Activated naive CD8-positive, alpha-beta T cell treated with anti-CD3 and anti-CD28 coated beads for 36 hours (primary cell): Measurements from ENCODE around the gene SORD. TPM values are rescaled to one million over a fixed set of nuclear protein-coding genes. Genes with fewer than 3 reads are reported as not detected.
"Not testable (repeated sequence)": the region's sequence is repeated elsewhere in the genome, so short reads cannot be mapped to it uniquely, and the experiment has no call there.

Experiments used
- DNase-seq: peaks from one replicate; pipeline ENCODE4 v3.0.0; 2021
- H3K27ac Mint-ChIP-seq: one replicate; pipeline ENCODE4 v1.8.0; 2022; ENCODE audit warnings: mild to moderate bottlenecking, moderate library complexity, mixed read lengths
- H3K27me3 Mint-ChIP-seq: one replicate; pipeline ENCODE4 v1.8.0; 2022; ENCODE audit warnings: mild to moderate bottlenecking, mixed read lengths
- H3K36me3 Mint-ChIP-seq: one replicate; pipeline ENCODE4 v1.8.0; 2021; ENCODE audit warnings: mild to moderate bottlenecking, mixed read lengths
- H3K4me1 Mint-ChIP-seq: one replicate; pipeline ENCODE4 v1.8.0; 2021; ENCODE audit warnings: mixed read lengths
- H3K4me3 Mint-ChIP-seq: one replicate; pipeline ENCODE4 v1.8.0; 2022; ENCODE audit warnings: mild to moderate bottlenecking, moderate library complexity, mixed read lengths
- H3K9me3 Mint-ChIP-seq: one replicate; pipeline ENCODE4 v1.8.0; 2022; ENCODE audit warnings: mixed read lengths
- total RNA-seq, 2 experiments: library from RNA; stranded (reverse); gene quantifications; one replicate each; pipeline ENCODE4 v1.2.3, GENCODE V29; 2021

The SORD gene
- total RNA-seq: 10 to 100 TPM; 36.0 to 36.9 TPM

GRCh38 chr15:45022871-45023658, at the start of gene SORD:
Gene SORD (plus strand): TSS chr15:45023195. CDS start chr15:45023284, 89 bp downstream.
- peak within 1 kb of the TSS; percentile 84 for H3K4me3 Mint-ChIP-seq
- peak; percentile 92 for DNase-seq
- H3K9me3 Mint-ChIP-seq: no peaks in the 10 kb centered on the region
- peak within 1 kb of the TSS; percentile 17 for H3K27ac Mint-ChIP-seq
- peaks cover 19% of the 10 kb centered on the region for H3K27me3 Mint-ChIP-seq
- peaks cover 11% of the 10 kb centered on the region for H3K36me3 Mint-ChIP-seq
- peaks cover 35% of the 10 kb centered on the region for H3K4me1 Mint-ChIP-seq

- not testable (repeated sequence) for H3K4me3 Mint-ChIP-seq, H3K36me3 Mint-ChIP-seq, DNase-seq, H3K9me3 Mint-ChIP-seq, H3K4me1 Mint-ChIP-seq, H3K27me3 Mint-ChIP-seq, H3K27ac Mint-ChIP-seq
These were observed 46.8 kb upstream of the SORD start for GRCh38 chr15:44976183-44976582.

GRCh38 chr15:44977781-44978180, 45.2 kb upstream of the SORD start:
- not testable (repeated sequence) for H3K9me3 Mint-ChIP-seq, H3K36me3 Mint-ChIP-seq, H3K27me3 Mint-ChIP-seq, DNase-seq, H3K27ac Mint-ChIP-seq, H3K4me3 Mint-ChIP-seq, H3K4me1 Mint-ChIP-seq

GRCh38 chr15:44979617-44980339, 43.2 kb upstream of the SORD start:
- not testable (repeated sequence) for DNase-seq, H3K27me3 Mint-ChIP-seq, H3K27ac Mint-ChIP-seq, H3K4me3 Mint-ChIP-seq, H3K4me1 Mint-ChIP-seq, H3K36me3 Mint-ChIP-seq, H3K9me3 Mint-ChIP-seq

GRCh38 chr15:44984144-44984543, 38.9 kb upstream of the SORD start:
- not testable (repeated sequence) for H3K9me3 Mint-ChIP-seq, H3K27ac Mint-ChIP-seq, H3K36me3 Mint-ChIP-seq, H3K27me3 Mint-ChIP-seq, H3K4me3 Mint-ChIP-seq, DNase-seq, H3K4me1 Mint-ChIP-seq

- not testable (repeated sequence) for DNase-seq, H3K4me1 Mint-ChIP-seq, H3K9me3 Mint-ChIP-seq, H3K4me3 Mint-ChIP-seq, H3K36me3 Mint-ChIP-seq, H3K27ac Mint-ChIP-seq
- peaks cover 18% of the 10 kb centered on the region for H3K27me3 Mint-ChIP-seq
These were observed 36.5 kb upstream of the SORD start for GRCh38 chr15:44986346-44987055.

- not testable (repeated sequence) for H3K4me3 Mint-ChIP-seq, H3K9me3 Mint-ChIP-seq, DNase-seq, H3K27ac Mint-ChIP-seq, H3K4me1 Mint-ChIP-seq, H3K36me3 Mint-ChIP-seq
- H3K27me3 Mint-ChIP-seq: peaks cover 24% of the 10 kb centered on the region
These were observed 35.3 kb upstream of the SORD start for GRCh38 chr15:44987711-44988110.

- H3K27ac Mint-ChIP-seq, DNase-seq, H3K9me3 Mint-ChIP-seq, H3K4me3 Mint-ChIP-seq, H3K36me3 Mint-ChIP-seq, H3K4me1 Mint-ChIP-seq: not testable (repeated sequence)
- peaks cover 25% of the 10 kb centered on the region for H3K27me3 Mint-ChIP-seq
These were observed 34.7 kb upstream of the SORD start for GRCh38 chr15:44988184-44988869.

GRCh38 chr15:44988870-44989219, 34.1 kb upstream of the SORD start:
- not testable (repeated sequence) for H3K36me3 Mint-ChIP-seq, H3K27ac Mint-ChIP-seq, DNase-seq, H3K9me3 Mint-ChIP-seq, H3K4me1 Mint-ChIP-seq, H3K4me3 Mint-ChIP-seq
- peaks cover 25% of the 10 kb centered on the region for H3K27me3 Mint-ChIP-seq

GRCh38 chr15:44997632-44998031, 25.4 kb upstream of the SORD start:
- H3K36me3 Mint-ChIP-seq, H3K4me3 Mint-ChIP-seq, H3K27me3 Mint-ChIP-seq, DNase-seq, H3K4me1 Mint-ChIP-seq, H3K9me3 Mint-ChIP-seq, H3K27ac Mint-ChIP-seq: not testable (repeated sequence)

GRCh38 chr15:44999105-44999504, 23.9 kb upstream of the SORD start:
- H3K4me1 Mint-ChIP-seq: peaks cover 4% of the 10 kb centered on the region
- H3K27me3 Mint-ChIP-seq: no peaks in the 10 kb centered on the region
- no peaks in the 10 kb centered on the region for H3K9me3 Mint-ChIP-seq
- DNase-seq: no peak
- no peak overlapping the region for H3K4me3 Mint-ChIP-seq
- H3K27ac Mint-ChIP-seq: no peak overlapping the region
- H3K36me3 Mint-ChIP-seq: no peaks in the 10 kb centered on the region

GRCh38 chr15:45001180-45001579, 21.8 kb upstream of the SORD start:
- not testable (repeated sequence) for H3K27ac Mint-ChIP-seq, H3K36me3 Mint-ChIP-seq, H3K4me1 Mint-ChIP-seq, H3K9me3 Mint-ChIP-seq, DNase-seq, H3K4me3 Mint-ChIP-seq, H3K27me3 Mint-ChIP-seq

GRCh38 chr15:45003731-45004410, 19.1 kb upstream of the SORD start:
- not testable (repeated sequence) for H3K4me1 Mint-ChIP-seq, H3K9me3 Mint-ChIP-seq, H3K27me3 Mint-ChIP-seq, DNase-seq, H3K36me3 Mint-ChIP-seq, H3K4me3 Mint-ChIP-seq, H3K27ac Mint-ChIP-seq

- not testable (repeated sequence) for H3K4me1 Mint-ChIP-seq, H3K4me3 Mint-ChIP-seq, H3K9me3 Mint-ChIP-seq, DNase-seq, H3K27ac Mint-ChIP-seq, H3K36me3 Mint-ChIP-seq, H3K27me3 Mint-ChIP-seq
These were observed 18.3 kb upstream of the SORD start for GRCh38 chr15:45004590-45005175.
